ENCODE measurements around the gene BIN1.

DNA sequence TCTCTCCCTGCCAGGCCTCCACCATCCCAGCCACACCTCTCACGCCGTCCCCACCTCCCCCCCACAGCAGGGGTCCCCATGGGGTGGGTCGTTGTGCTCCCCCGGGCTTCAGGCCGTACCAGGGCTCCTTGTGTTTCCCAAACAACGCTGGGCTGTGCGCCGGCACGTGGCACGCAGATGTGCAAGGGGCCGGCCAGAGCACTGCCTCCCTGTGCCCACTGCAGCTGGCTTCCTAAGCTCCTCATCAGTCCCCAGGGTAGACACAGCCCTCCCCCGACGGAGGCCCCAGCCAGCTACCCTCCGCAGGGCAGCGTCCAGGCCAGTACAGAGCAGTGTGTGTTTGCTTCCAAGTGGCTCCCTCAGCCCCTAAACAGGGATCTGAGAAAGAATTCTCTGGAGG, 34.0 kb downstream of the BIN1 start:
- TF ChIP-seq, protein P1, sequence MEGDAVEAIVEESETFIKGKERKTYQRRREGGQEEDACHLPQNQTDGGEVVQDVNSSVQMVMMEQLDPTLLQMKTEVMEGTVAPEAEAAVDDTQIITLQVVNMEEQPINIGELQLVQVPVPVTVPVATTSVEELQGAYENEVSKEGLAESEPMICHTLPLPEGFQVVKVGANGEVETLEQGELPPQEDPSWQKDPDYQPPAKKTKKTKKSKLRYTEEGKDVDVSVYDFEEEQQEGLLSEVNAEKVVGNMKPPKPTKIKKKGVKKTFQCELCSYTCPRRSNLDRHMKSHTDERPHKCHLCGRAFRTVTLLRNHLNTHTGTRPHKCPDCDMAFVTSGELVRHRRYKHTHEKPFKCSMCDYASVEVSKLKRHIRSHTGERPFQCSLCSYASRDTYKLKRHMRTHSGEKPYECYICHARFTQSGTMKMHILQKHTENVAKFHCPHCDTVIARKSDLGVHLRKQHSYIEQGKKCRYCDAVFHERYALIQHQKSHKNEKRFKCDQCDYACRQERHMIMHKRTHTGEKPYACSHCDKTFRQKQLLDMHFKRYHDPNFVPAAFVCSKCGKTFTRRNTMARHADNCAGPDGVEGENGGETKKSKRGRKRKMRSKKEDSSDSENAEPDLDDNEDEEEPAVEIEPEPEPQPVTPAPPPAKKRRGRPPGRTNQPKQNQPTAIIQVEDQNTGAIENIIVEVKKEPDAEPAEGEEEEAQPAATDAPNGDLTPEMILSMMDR (IDR thresholded peaks at IDR 0.05): no peak
- TF ChIP-seq, protein P2, sequence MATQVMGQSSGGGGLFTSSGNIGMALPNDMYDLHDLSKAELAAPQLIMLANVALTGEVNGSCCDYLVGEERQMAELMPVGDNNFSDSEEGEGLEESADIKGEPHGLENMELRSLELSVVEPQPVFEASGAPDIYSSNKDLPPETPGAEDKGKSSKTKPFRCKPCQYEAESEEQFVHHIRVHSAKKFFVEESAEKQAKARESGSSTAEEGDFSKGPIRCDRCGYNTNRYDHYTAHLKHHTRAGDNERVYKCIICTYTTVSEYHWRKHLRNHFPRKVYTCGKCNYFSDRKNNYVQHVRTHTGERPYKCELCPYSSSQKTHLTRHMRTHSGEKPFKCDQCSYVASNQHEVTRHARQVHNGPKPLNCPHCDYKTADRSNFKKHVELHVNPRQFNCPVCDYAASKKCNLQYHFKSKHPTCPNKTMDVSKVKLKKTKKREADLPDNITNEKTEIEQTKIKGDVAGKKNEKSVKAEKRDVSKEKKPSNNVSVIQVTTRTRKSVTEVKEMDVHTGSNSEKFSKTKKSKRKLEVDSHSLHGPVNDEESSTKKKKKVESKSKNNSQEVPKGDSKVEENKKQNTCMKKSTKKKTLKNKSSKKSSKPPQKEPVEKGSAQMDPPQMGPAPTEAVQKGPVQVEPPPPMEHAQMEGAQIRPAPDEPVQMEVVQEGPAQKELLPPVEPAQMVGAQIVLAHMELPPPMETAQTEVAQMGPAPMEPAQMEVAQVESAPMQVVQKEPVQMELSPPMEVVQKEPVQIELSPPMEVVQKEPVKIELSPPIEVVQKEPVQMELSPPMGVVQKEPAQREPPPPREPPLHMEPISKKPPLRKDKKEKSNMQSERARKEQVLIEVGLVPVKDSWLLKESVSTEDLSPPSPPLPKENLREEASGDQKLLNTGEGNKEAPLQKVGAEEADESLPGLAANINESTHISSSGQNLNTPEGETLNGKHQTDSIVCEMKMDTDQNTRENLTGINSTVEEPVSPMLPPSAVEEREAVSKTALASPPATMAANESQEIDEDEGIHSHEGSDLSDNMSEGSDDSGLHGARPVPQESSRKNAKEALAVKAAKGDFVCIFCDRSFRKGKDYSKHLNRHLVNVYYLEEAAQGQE (IDR thresholded peaks at IDR 0.05; ENCODE audit: low read depth, low read length): no peak
- peak; percentile 65 for TF ChIP-seq CHD2 (IDR thresholded peaks at IDR 0.05; ENCODE audit: low read length, partially characterized antibody)
- TF ChIP-seq, protein P3, sequence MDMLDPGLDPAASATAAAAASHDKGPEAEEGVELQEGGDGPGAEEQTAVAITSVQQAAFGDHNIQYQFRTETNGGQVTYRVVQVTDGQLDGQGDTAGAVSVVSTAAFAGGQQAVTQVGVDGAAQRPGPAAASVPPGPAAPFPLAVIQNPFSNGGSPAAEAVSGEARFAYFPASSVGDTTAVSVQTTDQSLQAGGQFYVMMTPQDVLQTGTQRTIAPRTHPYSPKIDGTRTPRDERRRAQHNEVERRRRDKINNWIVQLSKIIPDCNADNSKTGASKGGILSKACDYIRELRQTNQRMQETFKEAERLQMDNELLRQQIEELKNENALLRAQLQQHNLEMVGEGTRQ (IDR thresholded peaks at IDR 0.05; ENCODE audit: borderline replicate concordance, low read depth, low read length): no peak
- TF ChIP-seq SMC3 (IDR thresholded peaks at IDR 0.05; ENCODE audit: low read depth, low read length): no peak
- TF ChIP-seq RAD21 (IDR thresholded peaks at IDR 0.05; ENCODE audit: low read length): peak; percentile 23; the same call in 1 of the 2 replicates
- TF ChIP-seq EP300 (IDR thresholded peaks at IDR 0.05; ENCODE audit: borderline replicate concordance in 1 of 2, low read depth in 1 of 2, low read length in 1 of 2): no peak
- TF ChIP-seq FOSL2 (IDR thresholded peaks at IDR 0.05; ENCODE audit: borderline replicate concordance, low read depth): no peak
- no peak for TF ChIP-seq FOXM1 (IDR thresholded peaks at IDR 0.05; ENCODE audit: low read depth)
